Stimulated activated CD4-positive, alpha-beta T cell treated with anti-CD3 and anti-CD28 coated beads, Interleukin-12 subunit alpha, Interleukin-12 subunit beta, amount 100 ng/mL, for 48 hours (primary cell): ENCODE results near the gene MUC13.
A peak's percentile ranks its signal among the peaks of the same experiment; 100 is the strongest.

Source experiments
- DNase-seq, 3 donors: peaks; one replicate each; pipeline ENCODE4 v3.0.0-alpha.2; 2020; ENCODE audit warnings: low read depth in 2 of 3, low spot score in 1 of 3

Gene MUC13

GRCh38 chr3:124903896-124904834, 30.4 kb downstream of the MUC13 start:
- DNase-seq, result no peak

GRCh38 chr3:124896824-124897526, 37.6 kb downstream of the MUC13 start:
- DNase-seq, result no peak

DNA sequence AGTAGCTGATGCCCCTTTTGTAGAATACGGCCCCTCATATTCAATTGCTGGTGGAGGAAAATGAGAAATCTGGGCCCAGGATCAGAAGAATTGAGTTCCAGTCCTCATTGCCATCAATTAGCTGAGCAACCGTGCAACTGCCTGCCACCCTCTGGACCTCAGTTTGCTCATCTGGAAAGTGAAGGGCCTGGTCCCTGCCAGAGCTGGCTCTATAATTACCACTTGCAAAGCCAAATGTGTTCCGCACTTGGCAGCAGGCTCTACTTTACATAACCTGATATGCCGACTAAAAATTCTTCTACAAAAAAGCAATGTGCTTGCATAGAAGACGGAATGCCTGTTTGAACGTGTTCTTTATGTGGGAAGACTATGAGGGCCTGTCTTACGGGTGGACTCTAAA, 38.8 kb downstream of the MUC13 start:
- DNase-seq, result no peak

- no peak for DNase-seq
These were observed 41.0 kb downstream of the MUC13 start for GRCh38 chr3:124893526-124893925.

DNA sequence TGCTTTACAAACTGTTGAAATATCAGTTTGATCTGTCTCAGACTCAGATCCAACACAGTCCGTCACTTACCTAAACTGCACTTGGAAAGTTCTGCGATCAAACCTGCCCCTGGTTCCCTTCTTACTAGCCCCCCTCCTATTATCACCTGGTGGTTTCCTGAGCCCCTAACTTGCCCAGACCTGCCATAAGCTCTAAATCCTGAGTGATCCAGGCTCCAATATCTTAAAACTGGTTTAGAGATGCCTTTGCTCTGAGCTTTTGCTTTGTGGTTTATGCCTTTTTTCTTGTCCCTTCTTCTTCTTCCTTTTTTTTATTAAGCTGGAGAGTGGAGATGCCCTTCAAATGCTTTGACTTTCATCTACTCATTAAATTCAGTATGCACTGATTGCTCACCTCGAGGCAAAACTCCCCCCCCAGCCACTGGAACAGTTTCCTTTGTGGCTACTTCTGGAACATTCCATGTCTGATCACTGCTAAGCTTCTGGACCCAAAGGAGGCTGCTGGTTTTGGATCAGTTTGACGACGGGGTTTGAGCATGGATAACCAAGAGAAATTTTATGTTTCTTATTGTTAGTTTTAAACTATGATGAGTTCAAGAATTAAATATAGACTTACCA, 43.9 kb downstream of the MUC13 start:
- DNase-seq, result no peak

GRCh38 chr3:124888482-124889441, 45.8 kb downstream of the MUC13 start:
- DNase-seq, result no peak

- no peak for DNase-seq
These were observed 46.6 kb downstream of the MUC13 start for GRCh38 chr3:124887932-124888298.

- peak in 1 of 3 donors; percentile 7 for DNase-seq
These were observed 47.2 kb downstream of the MUC13 start, which contains the start of gene ITGB5 for GRCh38 chr3:124887177-124887931. Gene ITGB5 (minus strand): TSS chr3:124887365. CDS start chr3:124887000, 365 bp downstream.

GRCh38 chr3:124886168-124887056, 48.1 kb downstream of the MUC13 start:
- no peak for DNase-seq

DNA sequence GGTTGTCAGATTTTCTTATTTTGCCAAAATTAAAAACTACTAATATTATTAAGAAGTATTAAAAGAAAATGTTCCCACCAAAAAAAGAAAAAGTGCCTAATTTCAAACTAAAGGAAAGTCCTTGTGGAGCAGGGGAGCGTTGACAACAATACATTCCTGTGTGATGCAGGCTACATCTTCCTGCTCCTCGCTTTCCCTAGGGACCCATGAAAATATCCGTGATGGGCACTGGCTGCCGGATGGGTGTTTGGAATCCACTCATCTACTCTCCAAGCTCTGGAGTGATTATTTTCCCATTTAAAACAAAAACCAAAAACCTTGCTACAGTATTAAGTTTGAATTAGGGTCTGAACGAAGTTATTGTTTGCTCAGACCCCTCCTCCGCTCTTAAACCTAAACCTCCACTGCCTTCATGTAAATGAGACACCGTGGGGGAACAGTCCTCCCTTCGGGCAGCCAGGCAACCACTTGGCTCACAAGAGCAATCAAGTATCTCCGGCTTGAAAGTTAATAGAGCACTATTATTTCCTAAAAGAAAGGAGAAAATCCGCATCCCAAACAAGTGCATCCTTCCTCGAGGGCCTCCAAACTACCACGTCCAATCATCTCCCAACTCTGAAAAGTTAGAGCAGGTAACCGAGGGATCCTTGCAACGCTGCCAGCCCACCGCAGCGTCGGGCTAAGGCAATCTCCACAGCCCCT, 48.9 kb downstream of the MUC13 start:
- no peak for DNase-seq

GRCh38 chr3:124884474-124885101, 50.0 kb downstream of the MUC13 start:
- no peak for DNase-seq

DNA sequence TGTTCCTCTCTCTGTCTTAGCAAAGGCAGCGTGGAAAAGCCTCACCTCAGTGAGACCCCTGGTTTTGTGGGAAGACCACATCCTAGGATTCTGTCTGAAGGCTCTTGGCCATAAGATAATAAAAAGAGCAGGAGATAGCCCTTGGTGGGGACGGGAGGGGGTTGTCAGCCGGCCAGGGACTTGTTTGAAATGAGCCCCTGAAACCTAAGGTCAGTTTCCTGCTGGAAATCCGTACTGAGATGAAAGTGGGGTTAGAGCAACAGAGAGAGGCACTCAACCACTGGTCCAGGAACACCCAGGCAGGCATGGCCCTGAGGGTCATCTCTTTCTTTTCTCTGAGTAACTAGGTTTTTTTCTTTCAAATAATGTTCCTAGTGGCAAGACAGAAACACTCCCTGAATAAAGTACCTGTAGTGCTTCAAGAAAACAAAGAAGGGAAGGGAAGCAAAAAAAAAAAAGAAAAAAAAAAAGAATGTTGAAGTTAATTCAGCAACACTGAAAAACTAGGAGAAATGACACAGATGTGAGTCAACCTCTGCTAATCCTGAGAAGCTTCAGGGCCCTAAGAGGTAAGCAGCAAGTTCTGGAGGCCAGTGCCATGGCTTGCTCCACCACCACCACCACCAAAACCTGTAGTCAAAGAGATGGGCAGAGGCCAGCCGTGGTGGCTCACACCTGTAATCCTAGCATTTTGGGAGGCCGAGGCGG, 50.6 kb downstream of the MUC13 start:
- DNase-seq, result no peak

- DNase-seq, result no peak
These were observed 51.5 kb downstream of the MUC13 start for GRCh38 chr3:124882816-124883747.

- DNase-seq, result no peak
These were observed 52.4 kb downstream of the MUC13 start for GRCh38 chr3:124881976-124882697.

- DNase-seq, result no peak
These were observed 55.2 kb downstream of the MUC13 start for GRCh38 chr3:124879337-124879680.
